ENCODE results near the gene PPID.
"Not testable (repeated sequence)": the region's sequence is repeated elsewhere in the genome, so short reads cannot be mapped to it uniquely, and the experiment has no call there.

Gene PPID

GRCh38 chr4:158722917-158723793 is at the start of gene PPID:
TSS of gene PPID (minus strand) at chr4:158723396. CDS start at chr4:158723288, 108 bp downstream.
- H3K9me3 Mint-ChIP-seq = no peaks in the 10 kb centered on the region
- H3K27me3 Mint-ChIP-seq = peaks cover 15% of the 10 kb centered on the region
- DNase-seq (peak; percentile 90), ATAC-seq (peak; percentile 88)
- peak within 1 kb of the TSS; percentile 93 for H3K4me3 Mint-ChIP-seq
- H3K4me1 Mint-ChIP-seq = peaks cover 46% of the 10 kb centered on the region
- peak within 1 kb of the TSS; percentile 99 for H3K27ac Mint-ChIP-seq
- peaks cover 35% of the 10 kb centered on the region for H3K36me3 Mint-ChIP-seq (ENCODE audit: low read depth)

- Mint-ChIP-seq H3K27ac (no peak overlapping the region), H3K4me1 (peaks cover 49% of the 10 kb centered on the region), H3K4me3 (no peak overlapping the region), H3K27me3 (no peaks in the 10 kb centered on the region), H3K9me3 (no peaks in the 10 kb centered on the region), H3K36me3 (ENCODE audit: low read depth) (no peaks in the 10 kb centered on the region)
- DNase-seq (no peak), ATAC-seq (no peak)
Measured at GRCh38 chr4:158771776-158772175, 48.6 kb upstream of the PPID start.

GRCh38 chr4:158770671-158771070 is 47.5 kb upstream of the PPID start:
- Mint-ChIP-seq H3K27ac (no peak overlapping the region), H3K4me1 (peaks cover 47% of the 10 kb centered on the region), H3K9me3 (no peaks in the 10 kb centered on the region), H3K27me3 (no peaks in the 10 kb centered on the region), H3K4me3 (peak overlapping the region; percentile 20), H3K36me3 (ENCODE audit: low read depth) (no peaks in the 10 kb centered on the region)
- DNase-seq (no peak), ATAC-seq (no peak)

GRCh38 chr4:158769175-158769921 is 46.2 kb upstream of the PPID start:
- DNase-seq (peak; percentile 50), ATAC-seq (peak; percentile 56)
- Mint-ChIP-seq H3K4me3 (peak overlapping the region; percentile 93), H3K27me3 (no peaks in the 10 kb centered on the region), H3K27ac (peak overlapping the region; percentile 92), H3K36me3 (ENCODE audit: low read depth) (no peaks in the 10 kb centered on the region), H3K9me3 (no peaks in the 10 kb centered on the region), H3K4me1 (peaks cover 36% of the 10 kb centered on the region)

GRCh38 chr4:158768555-158769174 is 45.5 kb upstream of the PPID start, which contains the start of gene FNIP2:
TSS of gene FNIP2 (plus strand) at chr4:158769026. CDS start at chr4:158769213, 187 bp downstream.
- Mint-ChIP-seq H3K27me3 (no peaks in the 10 kb centered on the region), H3K36me3 (ENCODE audit: low read depth) (no peaks in the 10 kb centered on the region), H3K9me3 (no peaks in the 10 kb centered on the region), H3K4me3 (peak within 1 kb of the TSS; percentile 93), H3K4me1 (peaks cover 36% of the 10 kb centered on the region), H3K27ac (peak within 1 kb of the TSS; percentile 92)
- peak; percentile 66 for DNase-seq
- peak; percentile 79 for ATAC-seq

GRCh38 chr4:158767451-158767850 is 44.3 kb upstream of the PPID start:
- Mint-ChIP-seq H3K4me3 (no peak overlapping the region), H3K27ac (peak overlapping the region; percentile 80), H3K9me3 (no peaks in the 10 kb centered on the region), H3K4me1 (peaks cover 36% of the 10 kb centered on the region), H3K36me3 (ENCODE audit: low read depth) (no peaks in the 10 kb centered on the region), H3K27me3 (no peaks in the 10 kb centered on the region)
- DNase-seq = no peak
- ATAC-seq = no peak

GRCh38 chr4:158766434-158767044 is 43.3 kb upstream of the PPID start:
- Mint-ChIP-seq H3K4me1 (peaks cover 34% of the 10 kb centered on the region), H3K27ac (no peak overlapping the region), H3K9me3 (no peaks in the 10 kb centered on the region), H3K36me3 (ENCODE audit: low read depth) (no peaks in the 10 kb centered on the region), H3K4me3 (no peak overlapping the region), H3K27me3 (no peaks in the 10 kb centered on the region)
- DNase-seq = no peak
- no peak for ATAC-seq

GRCh38 chr4:158763462-158763861 is 40.3 kb upstream of the PPID start:
- H3K36me3 Mint-ChIP-seq (ENCODE audit: low read depth) = no peaks in the 10 kb centered on the region
- H3K27ac Mint-ChIP-seq = no peak overlapping the region
- no peak overlapping the region for H3K4me3 Mint-ChIP-seq
- H3K4me1 Mint-ChIP-seq = peaks cover 15% of the 10 kb centered on the region
- no peak for DNase-seq
- no peak for ATAC-seq
- no peaks in the 10 kb centered on the region for H3K9me3 Mint-ChIP-seq
- no peaks in the 10 kb centered on the region for H3K27me3 Mint-ChIP-seq

- no peaks in the 10 kb centered on the region for H3K9me3 Mint-ChIP-seq
- H3K27me3 Mint-ChIP-seq = peaks cover 2% of the 10 kb centered on the region
- no peak overlapping the region for H3K27ac Mint-ChIP-seq
- H3K36me3 Mint-ChIP-seq (ENCODE audit: low read depth) = no peaks in the 10 kb centered on the region
- ATAC-seq = no peak
- DNase-seq = no peak
- no peak overlapping the region for H3K4me3 Mint-ChIP-seq
- peaks cover 6% of the 10 kb centered on the region for H3K4me1 Mint-ChIP-seq
Measured at GRCh38 chr4:158762553-158762952, 39.4 kb upstream of the PPID start.

- peaks cover 16% of the 10 kb centered on the region for H3K27me3 Mint-ChIP-seq
- H3K9me3 Mint-ChIP-seq = peaks cover 6% of the 10 kb centered on the region
- ATAC-seq (peak; percentile 63), DNase-seq (no peak)
- no peaks in the 10 kb centered on the region for H3K36me3 Mint-ChIP-seq (ENCODE audit: low read depth)
- no peak overlapping the region for H3K4me3 Mint-ChIP-seq
- peaks cover 2% of the 10 kb centered on the region for H3K4me1 Mint-ChIP-seq
- H3K27ac Mint-ChIP-seq = no peak overlapping the region
Measured at GRCh38 chr4:158760866-158761265, 37.7 kb upstream of the PPID start.

GRCh38 chr4:158759539-158759938 is 36.3 kb upstream of the PPID start:
- DNase-seq; H3K36me3 Mint-ChIP-seq (ENCODE audit: low read depth); H3K4me1 Mint-ChIP-seq; H3K9me3 Mint-ChIP-seq; ATAC-seq; H3K4me3 Mint-ChIP-seq; H3K27ac Mint-ChIP-seq: not testable (repeated sequence)
- H3K27me3 Mint-ChIP-seq = peaks cover 18% of the 10 kb centered on the region

GRCh38 chr4:158758703-158759102 is 35.5 kb upstream of the PPID start:
- Mint-ChIP-seq H3K27ac (no peak overlapping the region), H3K36me3 (ENCODE audit: low read depth) (no peaks in the 10 kb centered on the region), H3K4me3 (no peak overlapping the region), H3K9me3 (peaks cover 6% of the 10 kb centered on the region), H3K27me3 (peaks cover 18% of the 10 kb centered on the region), H3K4me1 (peaks cover 2% of the 10 kb centered on the region)
- no peak for ATAC-seq
- no peak for DNase-seq

GRCh38 chr4:158758142-158758541 is 34.9 kb upstream of the PPID start:
- DNase-seq = no peak
- H3K9me3 Mint-ChIP-seq = peaks cover 6% of the 10 kb centered on the region
- ATAC-seq = no peak
- peaks cover 18% of the 10 kb centered on the region for H3K27me3 Mint-ChIP-seq
- no peak overlapping the region for H3K4me3 Mint-ChIP-seq
- H3K4me1 Mint-ChIP-seq = peaks cover 2% of the 10 kb centered on the region
- no peaks in the 10 kb centered on the region for H3K36me3 Mint-ChIP-seq (ENCODE audit: low read depth)
- no peak overlapping the region for H3K27ac Mint-ChIP-seq

- peaks cover 22% of the 10 kb centered on the region for H3K27me3 Mint-ChIP-seq
- H3K9me3 Mint-ChIP-seq = peaks cover 6% of the 10 kb centered on the region
- ATAC-seq (no peak), DNase-seq (no peak)
- no peak overlapping the region for H3K4me3 Mint-ChIP-seq
- H3K4me1 Mint-ChIP-seq = peaks cover 2% of the 10 kb centered on the region
- no peaks in the 10 kb centered on the region for H3K36me3 Mint-ChIP-seq (ENCODE audit: low read depth)
- H3K27ac Mint-ChIP-seq = no peak overlapping the region
Measured at GRCh38 chr4:158756588-158756987, 33.4 kb upstream of the PPID start.

Data from activated naive CD8-positive, alpha-beta T cell treated with anti-CD3 and anti-CD28 coated beads, Interleukin-2, amount 50 U/mL, for 24 hours (primary cell).